GM18520 (cell line): ENCODE measurements around the gene F10.
"Not testable (repeated sequence)": the region's sequence is repeated elsewhere in the genome, so short reads cannot be mapped to it uniquely, and the experiment has no call there.

Experiments used
- ATAC-seq: cut with Tn5 transposase; IDR thresholded peaks from one replicate; pipeline ENCODE4 v1.9.1; 2021; ENCODE audit not compliant: unreplicated experiment

F10 gene

GRCh38 chr13:113122550-113123225, at the start of gene F10:
TSS of gene F10 (plus strand) at chr13:113122799. CDS start at chr13:113122856, 57 bp downstream.
- no peak for ATAC-seq

- no peak for ATAC-seq
These were observed 48.7 kb upstream of the F10 start for GRCh38 chr13:113073942-113074341.

DNA sequence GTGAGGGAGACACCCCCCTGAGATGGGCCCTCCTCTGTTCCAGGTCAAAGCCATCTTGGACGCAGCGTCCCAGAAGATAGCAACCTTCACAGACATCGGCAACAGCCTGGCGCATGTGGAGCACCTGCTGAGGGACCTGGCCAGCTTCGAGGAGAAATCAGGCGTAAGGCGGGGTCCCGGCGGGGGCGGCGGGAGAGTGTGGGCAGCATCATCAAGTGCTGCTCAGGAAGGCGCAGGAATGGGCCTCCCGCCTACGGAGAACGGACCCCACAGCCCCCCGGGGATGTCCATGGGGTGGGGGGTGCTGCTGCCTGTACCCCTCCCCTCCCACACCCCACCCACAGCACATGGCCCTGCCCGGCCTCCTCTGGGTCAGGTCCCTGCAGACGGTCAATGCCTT, 48.2 kb upstream of the F10 start:
- no peak for ATAC-seq

- ATAC-seq = no peak
These were observed 47.7 kb upstream of the F10 start for GRCh38 chr13:113074876-113075275.

GRCh38 chr13:113075711-113076110, 46.9 kb upstream of the F10 start:
- ATAC-seq = no peak

GRCh38 chr13:113076681-113077401, 45.8 kb upstream of the F10 start:
- no peak for ATAC-seq

GRCh38 chr13:113077566-113077952, 45.0 kb upstream of the F10 start:
- no peak for ATAC-seq

DNA sequence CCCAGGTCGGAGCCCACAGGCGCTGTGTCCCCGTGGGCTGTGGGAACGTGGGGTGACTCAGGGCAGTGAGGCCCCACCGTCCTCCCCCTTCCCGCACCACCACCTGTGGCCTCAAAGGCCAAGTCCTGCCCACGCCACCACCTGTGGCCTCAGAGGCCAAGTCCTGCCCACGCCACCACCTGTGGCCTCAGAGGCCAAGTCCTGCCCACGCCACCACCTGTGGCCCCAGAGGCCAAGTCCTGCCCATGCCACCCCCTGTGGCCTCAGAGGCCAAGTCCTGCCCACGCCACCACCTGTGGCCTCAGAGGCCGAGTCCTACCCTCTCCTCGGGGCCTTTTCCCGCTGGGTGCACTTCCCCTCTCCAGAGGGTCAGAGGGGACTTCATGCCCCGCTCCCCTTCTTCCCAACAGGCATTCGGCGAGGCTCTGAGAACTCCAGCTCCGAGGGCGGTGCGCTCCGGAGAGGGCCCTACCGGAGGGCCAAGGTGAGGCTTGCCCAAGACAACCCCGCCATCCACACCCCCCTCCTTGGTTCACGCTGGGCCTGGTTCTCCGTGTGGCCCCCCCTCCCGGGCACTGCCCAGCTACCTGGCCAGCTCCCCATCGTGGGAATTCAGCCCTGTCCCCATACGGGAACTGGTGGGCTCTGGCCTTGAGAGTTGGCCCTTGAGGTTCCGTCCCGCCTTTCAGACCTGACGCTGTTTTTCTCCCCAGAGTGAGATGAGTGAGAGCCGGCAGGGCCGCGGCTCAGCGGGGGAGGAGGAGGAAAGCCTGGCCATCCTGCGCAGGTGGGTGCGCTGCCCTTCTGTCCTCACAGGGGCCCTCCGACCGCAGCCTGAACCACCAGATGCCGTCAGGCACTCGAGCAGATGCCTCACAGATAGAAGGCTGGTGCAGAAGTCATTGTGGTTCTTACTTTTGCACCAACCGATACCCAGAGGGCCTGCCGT, 44.4 kb upstream of the F10 start:
- no peak for ATAC-seq

DNA sequence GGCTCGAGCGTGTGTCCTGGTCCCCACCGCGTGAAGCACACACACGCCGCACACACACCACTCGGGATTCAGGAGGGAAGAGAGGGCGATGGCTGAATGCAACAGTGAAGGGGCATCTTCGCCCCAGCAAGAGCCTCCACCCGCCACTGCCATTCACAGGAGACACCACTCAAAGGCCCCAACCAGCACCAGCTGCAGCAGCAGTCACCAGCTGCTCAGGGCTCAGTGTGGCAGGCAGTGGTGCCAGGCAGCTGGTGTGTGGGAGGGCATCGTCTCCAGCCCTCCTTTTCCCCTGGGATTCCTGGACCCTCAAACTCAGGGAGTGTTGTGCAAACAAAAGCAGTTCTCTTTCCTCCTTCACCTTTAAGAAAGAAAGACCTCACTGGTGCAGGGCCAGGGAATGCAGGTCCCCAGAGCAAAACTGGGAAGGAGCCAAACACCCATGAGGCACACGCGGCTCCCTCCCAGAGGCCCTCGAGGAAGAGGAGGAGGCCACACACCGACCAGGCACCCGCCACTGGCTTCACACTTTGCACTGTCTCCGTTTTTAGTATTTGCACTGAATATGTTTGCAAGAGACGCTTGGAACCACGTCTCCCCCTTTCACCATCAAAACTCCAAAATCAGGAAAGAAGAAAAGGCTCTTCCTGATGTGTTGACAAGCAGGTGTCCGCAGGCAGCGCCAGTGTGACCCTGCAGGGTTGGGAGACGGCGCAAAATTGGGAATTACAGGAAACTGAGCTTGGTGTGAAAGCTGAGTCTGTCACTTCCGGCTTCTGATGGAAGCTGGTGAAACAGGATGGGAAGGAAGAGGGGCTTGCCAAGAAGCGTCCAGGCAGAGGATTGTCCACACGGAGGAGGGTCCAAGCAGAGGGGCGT, 43.5 kb upstream of the F10 start:
- ATAC-seq = no peak

DNA sequence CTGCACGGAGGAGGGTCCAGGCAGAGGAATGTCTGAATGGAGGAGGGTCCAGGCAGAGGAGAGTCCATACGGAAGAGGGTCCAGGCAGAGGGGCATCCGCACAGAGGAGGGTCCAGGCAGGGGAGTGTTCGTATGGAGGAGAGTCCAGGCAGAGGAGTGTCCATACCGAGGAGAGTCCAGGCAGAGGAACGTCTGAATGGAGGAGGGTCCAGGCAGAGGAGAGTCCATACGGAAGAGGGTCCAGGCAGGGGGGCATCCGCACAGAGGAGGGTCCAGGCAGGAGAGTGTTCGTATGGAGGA, 42.9 kb upstream of the F10 start:
- ATAC-seq = not testable (repeated sequence)

- no peak for ATAC-seq
These were observed 42.2 kb upstream of the F10 start for GRCh38 chr13:113080361-113080831.

DNA sequence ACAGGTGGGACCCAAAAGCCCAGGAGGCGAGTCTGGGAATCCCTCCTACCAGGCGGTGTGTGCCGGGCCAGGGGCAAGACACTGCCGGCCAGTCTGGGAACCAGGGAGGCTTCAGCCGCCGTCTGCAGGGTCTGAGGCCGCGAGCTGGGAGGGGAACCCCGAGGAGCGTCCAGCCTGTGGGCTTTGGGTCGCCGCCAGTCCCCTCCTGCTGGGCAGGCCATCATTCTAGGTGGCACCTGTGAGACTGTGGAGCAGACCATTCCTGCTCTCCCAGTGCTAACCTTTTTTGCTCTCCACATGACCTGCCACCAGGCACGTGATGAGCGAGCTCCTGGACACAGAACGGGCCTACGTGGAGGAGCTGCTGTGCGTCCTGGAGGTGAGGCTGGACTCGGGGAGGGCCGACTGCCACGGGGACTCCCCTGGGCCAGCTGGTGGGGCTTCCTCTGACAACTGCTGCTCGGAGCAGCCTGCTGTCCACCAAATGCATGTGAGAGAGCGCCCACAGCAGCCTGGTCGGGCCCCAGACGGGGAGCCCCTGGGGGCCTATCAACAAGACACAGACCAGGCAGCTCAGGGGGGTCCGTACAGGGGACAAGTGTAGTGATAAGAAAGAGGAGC, 41.6 kb upstream of the F10 start:
- no peak for ATAC-seq

DNA sequence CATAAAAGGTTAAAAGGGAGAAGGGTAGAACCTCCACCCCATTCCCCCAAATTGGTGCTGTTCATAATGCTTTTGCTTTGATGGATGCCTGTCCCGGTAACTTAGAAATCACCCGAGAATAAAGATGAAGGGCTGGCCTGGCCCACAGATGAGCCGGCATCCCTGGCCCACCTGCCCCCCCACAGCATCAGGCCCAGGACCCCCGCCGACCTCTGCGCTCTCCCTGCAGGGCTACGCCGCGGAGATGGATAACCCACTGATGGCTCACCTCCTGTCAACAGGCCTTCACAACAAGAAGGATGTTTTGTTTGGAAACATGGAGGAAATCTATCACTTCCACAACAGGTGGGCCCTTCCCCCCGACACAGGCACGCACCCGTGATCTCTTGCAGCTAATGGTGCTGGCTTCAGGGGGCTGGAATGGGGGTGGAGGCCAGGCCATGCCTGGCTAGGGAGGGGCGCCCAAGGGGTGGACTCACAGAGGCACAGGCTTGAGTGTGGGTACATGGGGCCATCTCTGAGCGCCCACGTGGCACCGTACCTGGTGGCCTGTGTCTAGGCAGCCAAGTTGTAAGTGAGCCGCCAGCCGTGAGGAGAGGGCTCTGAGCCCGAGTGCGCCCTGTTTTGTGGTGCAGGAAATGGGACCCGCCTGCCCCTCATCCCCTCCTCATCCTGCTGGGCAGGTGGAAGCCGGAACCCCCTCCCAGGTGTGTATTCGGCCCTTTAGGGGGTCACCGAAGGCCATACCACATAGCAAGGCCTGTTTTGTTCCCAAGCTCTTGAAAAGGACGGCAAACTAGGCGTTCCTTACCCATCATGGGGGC, 40.2 kb upstream of the F10 start:
- no peak for ATAC-seq

GRCh38 chr13:113083022-113083373, 39.6 kb upstream of the F10 start:
- ATAC-seq = no peak

GRCh38 chr13:113083402-113084061, 39.1 kb upstream of the F10 start:
- no peak for ATAC-seq

GRCh38 chr13:113084094-113084942, 38.3 kb upstream of the F10 start:
- ATAC-seq = no peak

DNA sequence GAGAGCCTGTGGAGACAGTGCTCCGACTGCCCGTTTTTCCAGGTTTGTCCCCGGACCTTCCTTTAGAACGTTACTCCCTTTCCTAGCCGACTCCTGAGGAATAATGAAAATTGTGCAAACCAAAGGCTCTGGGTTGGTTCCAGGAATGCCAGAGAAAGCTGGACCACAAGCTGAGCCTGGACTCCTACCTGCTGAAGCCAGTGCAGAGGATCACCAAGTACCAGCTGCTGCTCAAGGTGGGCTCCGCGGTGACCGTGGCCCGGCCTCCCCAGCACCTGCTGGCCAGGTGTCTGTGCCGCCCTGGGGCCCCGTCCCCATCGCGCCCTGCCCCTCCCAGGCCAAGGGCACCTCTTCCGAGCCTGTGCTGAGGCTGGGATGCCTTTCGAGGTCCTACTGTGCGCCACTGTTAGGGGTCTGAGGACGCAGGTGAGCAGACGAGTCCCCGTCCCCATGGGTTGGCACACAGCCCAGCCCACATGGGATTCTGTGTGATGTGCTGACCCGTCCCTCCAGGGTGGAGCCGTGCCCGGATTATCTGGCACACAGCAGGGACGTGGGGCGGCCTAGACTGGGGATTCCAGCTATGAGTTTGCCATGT, 37.6 kb upstream of the F10 start:
- no peak for ATAC-seq
